A673 (cell line): Measurements from ENCODE around the gene IGF2R. TPM values are rescaled to one million over a fixed set of nuclear protein-coding genes. Genes with fewer than 3 reads are reported as not detected.

Experiments used
- BruUV-seq: library from RNA; stranded (reverse); fragments of 400-500 nt; replicated peaks from 2 replicates; lab custom pipeline; 2021; lab: Mats Ljungman, UMichigan
- CTCF ChIA-PET: fragments of 300-600 bp; sonication (Branson Sonifier 250); formaldehyde crosslinking; loops from one replicate; lab custom pipeline; 2022; ENCODE audit warnings: antibody characterized with exemption; lab: Charles Lee
- POLR2A ChIA-PET: fragments of 300-600 bp; sonication (Branson Sonifier 250); formaldehyde crosslinking; loops from one replicate; lab custom pipeline; 2022; ENCODE audit warnings: antibody characterized with exemption; ENCODE audit not compliant: low non-redundant PET; lab: Charles Lee
- DNase-seq: peaks from one replicate; pipeline ENCODE4 v3.0.0-alpha.2; 2015; ENCODE audit warnings: low spot score
- H3K27ac ChIP-seq: fragments of 200-600 bp; sonication (generic); 2 replicates; pipeline ENCODE4 v1.5.1; 2016; ENCODE audit warnings: mixed run types, low read depth, mild to moderate bottlenecking, mixed read lengths, antibody characterized with exemption, low read length; ENCODE audit not compliant: poor library complexity, severe bottlenecking
- H3K27me3 ChIP-seq: fragments of 200-600 bp; sonication (generic); replicated peaks from 2 replicates; pipeline ENCODE4 v1.6.1; 2017; ENCODE audit warnings: mixed run types, low read depth, mild to moderate bottlenecking, mixed read lengths, antibody characterized with exemption, low read length; ENCODE audit not compliant: insufficient read depth, poor library complexity
- H3K36me3 ChIP-seq: fragments of 200-600 bp; sonication (generic); 2 replicates; pipeline ENCODE4 v1.6.1; 2016; ENCODE audit warnings: mixed run types, mild to moderate bottlenecking, mixed read lengths, antibody characterized with exemption, low read length; ENCODE audit not compliant: insufficient read depth, poor library complexity, severe bottlenecking
- H3K4me1 ChIP-seq: fragments of 200-600 bp; sonication (generic); 2 replicates; pipeline ENCODE4 v1.6.1; 2017; ENCODE audit warnings: mixed run types, mild to moderate bottlenecking, mixed read lengths, antibody characterized with exemption, low read length; ENCODE audit not compliant: insufficient read depth, poor library complexity, severe bottlenecking
- H3K4me3 ChIP-seq: fragments of 200-600 bp; sonication (generic); 2 replicates; pipeline ENCODE4 v1.5.1; 2016; ENCODE audit warnings: low read depth, mixed run types, mild to moderate bottlenecking, mixed read lengths, low read length; ENCODE audit not compliant: poor library complexity, severe bottlenecking
- H3K9me3 ChIP-seq: fragments of 200-600 bp; sonication (generic); 2 replicates; pipeline ENCODE4 v1.6.1; 2016; ENCODE audit warnings: mixed run types, low read depth, mild to moderate bottlenecking, mixed read lengths, antibody characterized with exemption, low read length; ENCODE audit not compliant: poor library complexity, severe bottlenecking
- CTCF ChIP-seq: fragments of 300-800, 200-600 bp; sonication (generic); conservative IDR thresholded peaks from 2 replicates; pipeline ENCODE4 v1.5.1; 2017; ENCODE audit warnings: low read depth, mild to moderate bottlenecking, antibody characterized with exemption, low read length, moderate library complexity, mixed read lengths
- EZH2 ChIP-seq: fragments of 200-600 bp; sonication (generic); IDR thresholded peaks from 2 replicates; pipeline ENCODE4 v1.6.1; 2017; ENCODE audit warnings: borderline replicate concordance, low read depth, mild to moderate bottlenecking, mixed read lengths, antibody characterized with exemption, low read length; ENCODE audit not compliant: poor library complexity, severe bottlenecking
- intact Hi-C: fragments of 100-400 bp; cut with micrococcal nuclease; formaldehyde crosslinking; loops from one replicate; pipeline ENCODE4 v1.10.0; 2022; ENCODE audit not compliant: unreplicated experiment
- total RNA-seq: library from RNA; stranded (reverse); gene quantifications from 2 replicates; pipeline ENCODE4 v1.2.3, GENCODE V29; 2021

IGF2R gene
- total RNA-seq, 1 experiment from 2014 or later = 67.4 TPM

GRCh38 chr6:160005211-160005610 lies 36.3 kb downstream of the IGF2R start:
- BruUV-seq = no TSS peak
- Histone ChIP-seq H3K9me3 (no peaks in the 10 kb centered on the region), H3K27ac (no peak overlapping the region), H3K4me1 (peaks cover 16% of the 10 kb centered on the region), H3K4me3 (no peak overlapping the region), H3K36me3 (no peaks in the 10 kb centered on the region), H3K27me3 (no peaks in the 10 kb centered on the region)
- TF ChIP-seq EZH2 (no peak), CTCF (no peak)
- ChIA-PET CTCF (no interaction called here), POLR2A (no interaction called here)
- intact Hi-C loops = no loop called here
- DNase-seq = no peak

GRCh38 chr6:160005861-160006540 lies 37.1 kb downstream of the IGF2R start:
- Histone ChIP-seq H3K9me3 (no peaks in the 10 kb centered on the region), H3K27me3 (no peaks in the 10 kb centered on the region), H3K27ac (no peak overlapping the region), H3K4me3 (peak overlapping the region; percentile 26), H3K36me3 (peaks cover 6% of the 10 kb centered on the region), H3K4me1 (peaks cover 14% of the 10 kb centered on the region)
- intact Hi-C loops = no loop called here
- ChIA-PET CTCF (no interaction called here), POLR2A (no interaction called here)
- no TSS peak for BruUV-seq
- TF ChIP-seq EZH2 (no peak), CTCF (no peak)
- DNase-seq = peak; percentile 55

GRCh38 chr6:160007145-160007544 lies 38.3 kb downstream of the IGF2R start:
- H3K27me3 ChIP-seq = no peaks in the 10 kb centered on the region
- ChIA-PET CTCF (no interaction called here), POLR2A (no interaction called here)
- peaks cover 17% of the 10 kb centered on the region for H3K36me3 ChIP-seq
- H3K9me3 ChIP-seq = no peaks in the 10 kb centered on the region
- intact Hi-C loops = no loop called here
- H3K4me1 ChIP-seq = peaks cover 14% of the 10 kb centered on the region
- BruUV-seq = no TSS peak
- TF ChIP-seq EZH2 (no peak), CTCF (no peak)
- DNase-seq = no peak
- no peak overlapping the region for H3K27ac ChIP-seq
- no peak overlapping the region for H3K4me3 ChIP-seq
